ENCODE data around the gene B2M. TPM values are rescaled to one million over a fixed set of nuclear protein-coding genes. Genes with fewer than 3 reads are reported as not detected.
"Not testable (repeated sequence)": the region's sequence is repeated elsewhere in the genome, so short reads cannot be mapped to it uniquely, and the experiment has no call there.

The B2M gene
- total and polyA plus RNA-seq, 4 donors = 1,933 to 11,026 (median 3,433) TPM

DNA sequence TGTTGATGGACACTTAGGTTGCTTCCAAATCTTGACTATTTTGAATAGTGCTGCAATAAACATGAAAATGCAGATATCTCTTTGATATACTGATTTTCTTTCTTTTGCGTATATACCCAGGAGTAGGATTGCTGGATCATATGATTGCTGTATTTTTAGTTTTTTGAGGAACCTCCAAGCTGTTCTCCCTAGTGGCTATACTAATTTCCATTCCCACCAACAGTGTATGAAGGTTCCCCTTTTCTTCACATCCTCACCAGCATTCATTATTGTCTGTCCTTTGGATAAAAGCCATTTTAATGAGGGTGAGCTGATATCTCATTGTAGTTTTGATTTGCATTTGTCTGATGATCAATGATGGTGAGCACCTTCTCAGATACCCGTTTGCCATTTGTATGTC is 12.7 kb upstream of the B2M start:
- Histone ChIP-seq H3K4me3 (no peak overlapping the region), H3K9me3 (ENCODE audit: control insufficient read depth in 4 of 4, insufficient read depth in 3 of 4, low read length in 3 of 4) (no peaks in the 10 kb centered on the region), H3K36me3 (ENCODE audit: control insufficient read depth in 4 of 4, insufficient read depth in 4 of 4, low read length in 4 of 4) (no peaks in the 10 kb centered on the region), H3K9ac (ENCODE audit: insufficient read depth in 1 of 2, low read length in 2 of 2) (no peak overlapping the region), H3K27ac (ENCODE audit: low read depth in 1 of 2, low read length in 1 of 2) (no peak overlapping the region), H3K4me1 (ENCODE audit: control insufficient read depth in 5 of 5, insufficient read depth in 5 of 5, low read length in 5 of 5) (peaks cover 0 to 1% (median 0%) of the 10 kb centered on the region in 5 donors), H3K27me3 (ENCODE audit: control insufficient read depth in 3 of 3, insufficient read depth in 3 of 3, low read length in 2 of 3) (no peaks in the 10 kb centered on the region)
- no peak for ATAC-seq (ENCODE audit: insufficient read depth, low FRiP score)
- 84% methylated on average over 2 of the region's 2 CpGs for WGBS, 2 donors
- TF ChIP-seq, protein P1, sequence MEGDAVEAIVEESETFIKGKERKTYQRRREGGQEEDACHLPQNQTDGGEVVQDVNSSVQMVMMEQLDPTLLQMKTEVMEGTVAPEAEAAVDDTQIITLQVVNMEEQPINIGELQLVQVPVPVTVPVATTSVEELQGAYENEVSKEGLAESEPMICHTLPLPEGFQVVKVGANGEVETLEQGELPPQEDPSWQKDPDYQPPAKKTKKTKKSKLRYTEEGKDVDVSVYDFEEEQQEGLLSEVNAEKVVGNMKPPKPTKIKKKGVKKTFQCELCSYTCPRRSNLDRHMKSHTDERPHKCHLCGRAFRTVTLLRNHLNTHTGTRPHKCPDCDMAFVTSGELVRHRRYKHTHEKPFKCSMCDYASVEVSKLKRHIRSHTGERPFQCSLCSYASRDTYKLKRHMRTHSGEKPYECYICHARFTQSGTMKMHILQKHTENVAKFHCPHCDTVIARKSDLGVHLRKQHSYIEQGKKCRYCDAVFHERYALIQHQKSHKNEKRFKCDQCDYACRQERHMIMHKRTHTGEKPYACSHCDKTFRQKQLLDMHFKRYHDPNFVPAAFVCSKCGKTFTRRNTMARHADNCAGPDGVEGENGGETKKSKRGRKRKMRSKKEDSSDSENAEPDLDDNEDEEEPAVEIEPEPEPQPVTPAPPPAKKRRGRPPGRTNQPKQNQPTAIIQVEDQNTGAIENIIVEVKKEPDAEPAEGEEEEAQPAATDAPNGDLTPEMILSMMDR (IDR thresholded peaks at IDR 0.05; ENCODE audit: control extremely low read depth, extremely low read depth) = no peak
- no peak for DNase-seq

DNA sequence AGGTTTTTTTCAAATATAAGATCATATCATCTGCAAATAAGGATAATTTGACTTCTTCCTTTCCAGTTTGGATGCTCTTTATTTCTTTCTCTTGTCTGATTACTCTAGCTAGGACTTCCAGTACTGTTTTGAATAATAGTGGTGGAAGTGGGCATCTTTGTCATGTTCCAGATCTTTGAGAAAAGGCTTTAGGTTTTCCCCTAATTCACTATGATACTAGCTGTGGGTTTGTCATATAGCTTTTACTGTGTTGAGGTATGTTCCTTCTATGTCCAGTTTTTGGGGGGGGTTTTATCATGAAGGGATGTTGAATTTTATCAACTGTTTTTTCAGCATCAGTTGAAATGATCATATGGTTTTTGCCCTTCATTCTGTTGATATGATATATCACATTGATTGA is 10.6 kb upstream of the B2M start:
- not testable (repeated sequence) for ATAC-seq (ENCODE audit: insufficient read depth, low FRiP score); H3K27ac ChIP-seq (ENCODE audit: low read depth in 1 of 2, low read length in 1 of 2); H3K27me3 ChIP-seq (ENCODE audit: control insufficient read depth in 3 of 3, insufficient read depth in 3 of 3, low read length in 2 of 3); H3K9me3 ChIP-seq (ENCODE audit: control insufficient read depth in 4 of 4, insufficient read depth in 3 of 4, low read length in 3 of 4); H3K4me3 ChIP-seq; DNase-seq; H3K9ac ChIP-seq (ENCODE audit: insufficient read depth in 1 of 2, low read length in 2 of 2); H3K4me1 ChIP-seq (ENCODE audit: control insufficient read depth in 5 of 5, insufficient read depth in 5 of 5, low read length in 5 of 5); H3K36me3 ChIP-seq (ENCODE audit: control insufficient read depth in 4 of 4, insufficient read depth in 4 of 4, low read length in 4 of 4)

DNA sequence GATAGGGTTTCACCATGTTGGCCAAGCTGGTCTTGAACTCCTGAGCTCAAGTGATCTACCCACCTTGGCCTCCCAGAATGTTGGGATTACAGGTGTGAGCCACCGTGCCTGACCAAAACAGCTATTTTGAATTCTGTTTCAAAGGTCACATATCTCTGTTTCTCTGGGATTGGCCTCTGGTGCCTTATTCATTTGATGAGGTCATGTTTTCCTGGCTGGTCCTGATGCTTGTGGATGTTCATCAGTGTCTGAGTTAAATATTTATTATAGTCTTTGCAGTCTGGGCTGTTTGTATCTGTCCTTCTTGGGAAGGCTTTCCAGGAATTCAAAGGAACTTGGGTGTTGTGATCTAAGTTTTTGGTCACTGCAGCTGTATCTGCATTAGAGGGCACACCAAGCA is 5.3 kb upstream of the B2M start:
- DNase-seq (no peak), ATAC-seq (ENCODE audit: insufficient read depth, low FRiP score) (no peak)
- Histone ChIP-seq H3K4me1 (ENCODE audit: control insufficient read depth in 5 of 5, insufficient read depth in 5 of 5, low read length in 5 of 5) (peaks cover 0 to 7% (median 0%) of the 10 kb centered on the region in 5 donors), H3K4me3 (no peak overlapping the region), H3K27me3 (ENCODE audit: control insufficient read depth in 3 of 3, insufficient read depth in 3 of 3, low read length in 2 of 3) (no peaks in the 10 kb centered on the region), H3K27ac (ENCODE audit: low read depth in 1 of 2, low read length in 1 of 2) (no peak overlapping the region), H3K36me3 (ENCODE audit: control insufficient read depth in 4 of 4, insufficient read depth in 4 of 4, low read length in 4 of 4) (no peaks in the 10 kb centered on the region), H3K9me3 (ENCODE audit: control insufficient read depth in 4 of 4, insufficient read depth in 3 of 4, low read length in 3 of 4) (no peaks in the 10 kb centered on the region), H3K9ac (ENCODE audit: insufficient read depth in 1 of 2, low read length in 2 of 2) (no peak overlapping the region)
- 91 to 97% methylated on average over 1 of the region's 1 CpG for WGBS, 2 donors
- TF ChIP-seq, protein P1 (IDR thresholded peaks at IDR 0.05; ENCODE audit: control extremely low read depth, extremely low read depth) = no peak

DNA sequence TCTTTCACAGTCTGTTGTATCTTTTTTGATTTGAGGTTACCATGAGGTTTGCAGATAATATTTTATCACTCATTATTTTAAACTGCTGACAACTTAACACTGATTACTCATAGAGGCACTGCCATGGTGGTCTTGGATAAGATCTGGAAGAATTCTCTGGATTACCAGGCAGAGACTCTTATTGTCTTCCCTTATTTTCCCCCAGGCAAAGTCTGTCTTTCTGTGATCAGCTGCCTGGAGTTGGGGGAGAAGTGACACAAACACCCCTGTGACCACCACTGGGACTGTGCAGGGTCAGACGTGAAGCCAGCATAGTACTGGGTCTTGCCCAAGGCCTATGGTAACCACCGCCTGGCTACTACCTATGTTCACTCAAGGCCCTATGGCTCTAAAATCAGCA is 4.9 kb upstream of the B2M start:
- no peak for ATAC-seq (ENCODE audit: insufficient read depth, low FRiP score)
- 95 to 96% methylated on average over 2 of the region's 2 CpGs for WGBS, 2 donors

More for the DNA sequence above, 4.9 kb upstream of the B2M start:
- no peaks in the 10 kb centered on the region for H3K27me3 ChIP-seq (ENCODE audit: control insufficient read depth in 3 of 3, insufficient read depth in 3 of 3, low read length in 2 of 3)
- peaks cover 0 to 7% (median 0%) of the 10 kb centered on the region in 5 donors for H3K4me1 ChIP-seq (ENCODE audit: control insufficient read depth in 5 of 5, insufficient read depth in 5 of 5, low read length in 5 of 5)
- peak overlapping the region in 1 of 2 donors; percentile 57 for H3K27ac ChIP-seq (ENCODE audit: low read depth in 1 of 2, low read length in 1 of 2)
- peaks cover 0 to under 1% (median 0%) of the 10 kb centered on the region in 4 donors for H3K36me3 ChIP-seq (ENCODE audit: control insufficient read depth in 4 of 4, insufficient read depth in 4 of 4, low read length in 4 of 4)
- no peak for DNase-seq
- no peak overlapping the region for H3K4me3 ChIP-seq
- H3K9me3 ChIP-seq (ENCODE audit: control insufficient read depth in 4 of 4, insufficient read depth in 3 of 4, low read length in 3 of 4) = no peaks in the 10 kb centered on the region
- TF ChIP-seq, protein P1 (IDR thresholded peaks at IDR 0.05; ENCODE audit: control extremely low read depth, extremely low read depth) = no peak
- H3K9ac ChIP-seq (ENCODE audit: insufficient read depth in 1 of 2, low read length in 2 of 2) = no peak overlapping the region

Data from lung (tissue), 12 donors.